ENCODE measurements around the gene IGLON5. TPM values are rescaled to one million over a fixed set of nuclear protein-coding genes. Genes with fewer than 3 reads are reported as not detected.

IGLON5 gene
- total RNA-seq, 6 donors from 2014 or later: 0.09 to 0.10 TPM; not detected in 4

DNA sequence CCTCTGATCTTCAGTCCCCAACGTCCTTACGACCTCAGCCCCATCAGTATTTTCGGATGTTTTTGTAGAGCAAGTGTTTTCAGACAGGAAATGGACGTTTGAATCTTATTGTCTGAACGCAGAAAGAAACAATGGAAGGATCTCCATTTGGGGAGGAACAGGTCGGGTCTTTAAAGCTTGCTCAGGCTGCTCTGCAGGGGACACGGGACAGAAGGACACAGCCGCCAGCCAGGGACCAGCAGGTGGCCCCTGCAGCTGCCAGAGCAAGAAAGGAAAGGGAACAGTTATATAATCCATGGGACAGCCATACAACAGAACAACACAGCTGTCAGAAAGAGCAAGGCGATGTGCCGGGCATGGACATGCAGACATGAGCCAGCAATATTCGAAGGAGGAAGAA lies 18.5 kb upstream of the IGLON5 start:
- H3K4me3 ChIP-seq: no peak overlapping the region
- no peak overlapping the region for H3K27ac ChIP-seq
- DNase-seq: peak in 1 of 2 donors; percentile 29
- no peak for ATAC-seq (ENCODE audit: low FRiP score in 2 of 2)
- no peaks in the 10 kb centered on the region for H3K27me3 ChIP-seq
- TF ChIP-seq CTCF (IDR thresholded peaks at IDR 0.05): no peak
- H3K9me3 ChIP-seq: no peaks in the 10 kb centered on the region
- H3K36me3 ChIP-seq: no peaks in the 10 kb centered on the region
- WGBS, 2 donors: 29 to 42% methylated on average over 11 of the region's 11 CpGs
- H3K4me1 ChIP-seq: no peaks in the 10 kb centered on the region

DNA sequence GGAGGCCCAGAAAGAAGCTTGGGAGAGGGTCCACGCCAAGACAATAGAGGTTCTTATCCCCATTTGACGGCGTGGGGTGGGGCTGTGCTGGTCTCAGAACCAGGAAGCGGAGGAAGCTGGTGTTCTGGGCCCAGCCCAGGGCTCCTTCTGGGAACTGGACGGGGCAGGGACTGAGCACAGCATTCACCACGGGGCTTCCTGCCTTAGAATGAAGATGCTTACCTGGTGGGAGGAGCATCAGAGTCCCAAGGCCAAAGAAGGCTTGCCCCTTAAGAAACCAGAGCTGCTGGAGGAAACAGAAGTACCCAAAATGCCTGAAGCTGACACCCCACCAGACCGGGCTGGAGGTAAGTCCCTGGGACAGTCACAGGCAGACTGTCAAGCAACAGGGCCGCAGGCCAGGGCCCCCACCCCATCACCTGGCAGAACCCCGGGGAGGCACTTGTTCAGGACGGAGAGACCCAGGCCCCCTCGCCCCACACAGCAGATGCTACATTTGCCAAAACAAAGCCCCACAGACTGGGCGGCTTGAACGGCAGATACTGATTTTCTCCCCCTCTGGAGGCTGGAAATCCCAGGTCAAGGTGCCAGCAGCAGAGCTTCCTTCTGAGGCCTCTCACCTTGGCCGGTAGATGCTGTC lies 17.8 kb upstream of the IGLON5 start:
- DNase-seq: peak in 1 of 2 donors; percentile 61

DNA sequence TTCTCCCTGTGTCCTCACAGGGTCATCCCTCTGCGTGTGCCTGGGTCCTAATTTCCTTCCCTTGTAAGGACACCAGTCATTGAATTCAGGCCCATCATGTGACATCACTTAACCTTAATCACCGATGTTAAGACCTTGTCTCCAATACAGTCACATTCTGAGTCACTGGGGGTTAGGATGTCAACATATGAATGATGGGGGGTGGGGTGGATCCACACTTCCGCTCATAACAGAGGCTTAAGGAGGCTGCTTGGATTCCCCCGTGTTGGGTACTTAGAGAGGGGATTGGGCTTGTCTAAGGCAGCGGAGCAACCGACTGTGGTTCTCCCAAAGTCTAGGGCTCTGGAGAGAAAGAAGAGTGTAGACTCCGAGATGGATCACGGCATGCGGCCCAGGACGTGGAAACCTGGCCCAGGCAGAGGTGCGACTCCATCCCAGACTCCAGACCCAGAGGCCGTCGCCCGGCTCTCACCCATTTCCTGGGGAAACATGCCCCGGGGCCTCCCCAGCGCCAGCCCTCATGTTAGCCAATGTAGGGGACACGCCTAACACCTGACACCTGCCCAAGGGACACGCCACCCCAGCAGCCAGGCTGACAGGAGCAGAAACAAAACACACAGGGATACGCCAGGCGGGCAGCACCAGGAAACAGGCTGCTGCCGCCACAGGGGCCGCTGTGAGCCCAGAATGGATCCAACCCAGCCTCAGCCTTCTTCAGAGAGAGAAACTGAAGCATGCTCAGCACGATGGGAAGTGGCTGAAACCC lies 17.1 kb upstream of the IGLON5 start:
- WGBS, 2 donors: 71 to 72% methylated on average over 14 to 23 of the region's 23 CpGs
- H3K4me1 ChIP-seq: no peaks in the 10 kb centered on the region
- no peaks in the 10 kb centered on the region for H3K36me3 ChIP-seq
- H3K27ac ChIP-seq: no peak overlapping the region
- no peak overlapping the region for H3K4me3 ChIP-seq
- no peaks in the 10 kb centered on the region for H3K27me3 ChIP-seq
- TF ChIP-seq POLR2AphosphoS5 (IDR thresholded peaks at IDR 0.05) (no peak), CTCF (IDR thresholded peaks at IDR 0.05) (no peak), EP300 (IDR thresholded peaks at IDR 0.05) (no peak), POLR2A (IDR thresholded peaks at IDR 0.05) (no peak)
- ATAC-seq (ENCODE audit: low FRiP score in 2 of 2) (no peak), DNase-seq (peak in 1 of 2 donors; percentile 69)
- H3K9me3 ChIP-seq: no peaks in the 10 kb centered on the region

More for the DNA sequence above, 17.8 kb upstream of the IGLON5 start:
- no peak overlapping the region for H3K27ac ChIP-seq
- H3K4me3 ChIP-seq: no peak overlapping the region
- 67 to 69% methylated on average over 9 to 11 of the region's 14 CpGs for WGBS, 2 donors
- no peaks in the 10 kb centered on the region for H3K36me3 ChIP-seq
- no peak for TF ChIP-seq EP300 (IDR thresholded peaks at IDR 0.05)
- TF ChIP-seq POLR2AphosphoS5 (IDR thresholded peaks at IDR 0.05): no peak
- no peak for TF ChIP-seq POLR2A (IDR thresholded peaks at IDR 0.05)
- no peak for TF ChIP-seq CTCF (IDR thresholded peaks at IDR 0.05)
- no peaks in the 10 kb centered on the region for H3K9me3 ChIP-seq
- no peaks in the 10 kb centered on the region for H3K4me1 ChIP-seq
- ATAC-seq (ENCODE audit: low FRiP score in 2 of 2): no peak
- no peaks in the 10 kb centered on the region for H3K27me3 ChIP-seq

- H3K4me1 ChIP-seq: no peaks in the 10 kb centered on the region
- no peaks in the 10 kb centered on the region for H3K27me3 ChIP-seq
- TF ChIP-seq CTCF (IDR thresholded peaks at IDR 0.05) (no peak), POLR2AphosphoS5 (IDR thresholded peaks at IDR 0.05) (no peak), EP300 (IDR thresholded peaks at IDR 0.05) (no peak), POLR2A (IDR thresholded peaks at IDR 0.05) (no peak)
- no peak for ATAC-seq (ENCODE audit: low FRiP score in 2 of 2)
- no peak overlapping the region for H3K4me3 ChIP-seq
- H3K9me3 ChIP-seq: no peaks in the 10 kb centered on the region
- H3K36me3 ChIP-seq: no peaks in the 10 kb centered on the region
- 45 to 51% methylated on average over 7 of the region's 12 CpGs for WGBS, 2 donors
- no peak overlapping the region for H3K27ac ChIP-seq
- DNase-seq: peak in 1 of 2 donors; percentile 18
These were observed 16.5 kb upstream of the IGLON5 start for GRCh38 chr19:51294977-51295375.
